ENCODE measurements around the gene LAMTOR4. TPM values are rescaled to one million over a fixed set of nuclear protein-coding genes. Genes with fewer than 3 reads are reported as not detected.

The LAMTOR4 gene
- total and polyA plus RNA-seq, 2 of the 13 experiments (the other 11 are each of a cell fraction or from before 2014, with no cell fraction given): 115 to 118 TPM

GRCh38 chr7:100148559-100149328 lies at the start of gene LAMTOR4 (continued):
- TF ChIP-seq PRDM10 (CRISPR knock-in tag; IDR thresholded peaks at IDR 0.05; ENCODE audit: low read depth): peak; percentile 52; the same call in 1 of the 2 replicates
- no peak for TF ChIP-seq ZNF207 (IDR thresholded peaks at IDR 0.05; ENCODE audit: borderline replicate concordance)
- peak; percentile 53; the same call in 1 of the 2 replicates for TF ChIP-seq POLR2AphosphoS2 (IDR thresholded peaks at IDR 0.05; ENCODE audit: low read depth, low read length)
- TF ChIP-seq ZFP1 (CRISPR knock-in tag; IDR thresholded peaks at IDR 0.05): 0 out of 2 replicates have a peak, but pooled peaks have one; percentile 40
- peak; percentile 76; the same call in 1 of the 2 replicates for TF ChIP-seq POGK (CRISPR knock-in tag; conservative IDR thresholded peaks at IDR 0.05)
- no peak for TF ChIP-seq MTF1 (CRISPR knock-in tag; IDR thresholded peaks at IDR 0.05)
- no peak; the same call in 1 of the 2 replicates for TF ChIP-seq TRAFD1 (CRISPR knock-in tag; IDR thresholded peaks at IDR 0.05; ENCODE audit: borderline replicate concordance)
- TF ChIP-seq MED13 (CRISPR knock-in tag; IDR thresholded peaks at IDR 0.05): peak; percentile 37; the same call in 1 of the 2 replicates
- TF ChIP-seq THAP8 (CRISPR knock-in tag; IDR thresholded peaks at IDR 0.05; ENCODE audit: borderline replicate concordance): no peak
- TF ChIP-seq ZNF646 (CRISPR knock-in tag; IDR thresholded peaks at IDR 0.05): no peak
- TF ChIP-seq FOXO1 (CRISPR knock-in tag; IDR thresholded peaks at IDR 0.05): peak; percentile 4; the same call in 1 of the 2 replicates
